Esophagus (tissue), 2 donors: ENCODE measurements around the gene OR13G1. TPM values are rescaled to one million over a fixed set of nuclear protein-coding genes. Genes with fewer than 3 reads are reported as not detected.

Experiments used
- H3K27ac ChIP-seq, 2 donors: one replicate each; pipeline ENCODE4 v1.5.1; 2013; ENCODE audit warnings: low read depth in 2 of 2, mild to moderate bottlenecking in 2 of 2, inconsistent platforms in 1 of 2, low read length in 1 of 2, moderate library complexity in 1 of 2
- H3K27me3 ChIP-seq, 2 donors: one replicate each; pipeline ENCODE4 v1.6.1; 2013; ENCODE audit warnings: low read length in 2 of 2, control low read depth in 1 of 2, mild to moderate bottlenecking in 1 of 2; ENCODE audit not compliant: insufficient read depth in 2 of 2, control insufficient read depth in 1 of 2
- H3K36me3 ChIP-seq, 2 donors: one replicate each; pipeline ENCODE4 v1.6.1; 2013; ENCODE audit warnings: low read length in 1 of 2; ENCODE audit not compliant: control insufficient read depth in 2 of 2, insufficient read depth in 2 of 2
- H3K4me1 ChIP-seq, 2 donors: one replicate each; pipeline ENCODE4 v1.6.1; 2013; ENCODE audit warnings: low read length in 1 of 2; ENCODE audit not compliant: control insufficient read depth in 2 of 2, insufficient read depth in 2 of 2
- H3K4me3 ChIP-seq, 2 donors: one replicate each; pipeline ENCODE4 v1.5.1; 2013; ENCODE audit warnings: low read length in 2 of 2, mild to moderate bottlenecking in 2 of 2, low read depth in 1 of 2, moderate library complexity in 1 of 2
- H3K9me3 ChIP-seq, 2 donors: one replicate each; pipeline ENCODE4 v1.6.1; 2013; ENCODE audit warnings: mild to moderate bottlenecking in 2 of 2, low read depth in 1 of 2, low read length in 1 of 2, moderate library complexity in 1 of 2; ENCODE audit not compliant: control insufficient read depth in 2 of 2, insufficient read depth in 1 of 2
- WGBS, 2 donors: extraction: QIAGEN DNeasy Blood & Tissue Kit; methylation state at CpG; one replicate each; pipeline ENCODE4 v1.1.7; 2013; 5-methylcytosine and 5-hydroxymethylcytosine counted together
- polyA plus RNA-seq, 2 donors: library from polyadenylated mRNA; stranded (reverse); fragments of 200-250 nt; gene quantifications; one replicate each; pipeline ENCODE4 v1.2.3, GENCODE V29; 2013
- donor health status: healthy with polysubstance abuse.
- donor health status: Bipolar disorder and iron deficiency.

The OR13G1 gene
- polyA plus RNA-seq, 2 donors = not detected

DNA sequence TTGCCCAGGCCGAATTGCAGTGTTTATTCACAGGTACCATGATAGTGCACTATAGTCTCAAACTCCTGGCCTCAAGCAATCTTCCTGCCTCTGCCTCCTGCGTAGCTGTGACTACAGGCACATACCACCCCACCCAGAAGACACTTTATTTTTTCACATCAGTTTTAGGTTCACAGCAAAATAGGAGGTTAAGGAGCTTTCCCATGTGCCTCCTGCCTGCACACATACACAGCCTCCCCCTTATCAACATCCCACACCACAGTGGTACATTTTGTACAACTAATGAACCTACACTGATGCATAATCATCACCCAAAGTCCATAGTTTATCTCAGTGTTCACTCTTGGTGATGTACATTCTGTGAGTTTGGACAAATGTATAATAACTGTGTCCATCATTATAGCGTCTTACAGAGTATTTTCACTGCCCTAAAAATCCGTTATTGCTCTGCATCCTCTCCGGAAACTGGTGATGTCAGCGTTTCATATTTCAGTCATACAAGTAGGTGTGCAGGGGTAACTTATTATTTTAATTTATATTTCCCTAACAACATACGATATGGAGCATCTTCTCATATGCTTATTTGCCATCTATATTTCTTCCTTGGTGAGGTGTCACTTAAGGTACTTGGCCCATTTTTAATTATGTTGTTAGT is 23.2 kb downstream of the OR13G1 start:
- Histone ChIP-seq H3K27ac (no peak overlapping the region), H3K27me3 (no peaks in the 10 kb centered on the region), H3K4me3 (no peak overlapping the region), H3K36me3 (no peaks in the 10 kb centered on the region), H3K9me3 (no peaks in the 10 kb centered on the region), H3K4me1 (no peaks in the 10 kb centered on the region)
- 74 to 76% methylated on average over 7 of the region's 7 CpGs for WGBS, 2 donors

DNA sequence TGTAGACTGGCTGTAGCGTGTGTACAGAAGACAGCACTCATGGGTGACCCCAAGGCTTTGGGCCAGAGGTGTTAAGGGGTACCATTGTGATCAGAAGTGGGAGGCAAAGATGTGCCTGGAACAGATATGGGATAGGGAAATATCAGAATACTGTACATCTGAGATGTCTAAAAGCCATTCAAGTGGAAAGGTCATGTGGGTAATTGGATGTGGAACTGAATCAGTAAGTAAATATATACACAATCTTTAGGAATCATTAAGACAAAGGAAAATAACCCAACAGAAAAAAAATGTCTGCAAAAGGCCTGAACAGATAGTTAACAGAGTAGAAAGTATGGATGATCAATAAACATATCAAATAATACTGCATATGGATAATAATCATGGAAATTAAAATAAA is 26.5 kb downstream of the OR13G1 start:
- no peaks in the 10 kb centered on the region for H3K4me1 ChIP-seq
- H3K36me3 ChIP-seq = no peaks in the 10 kb centered on the region
- 70 to 90% methylated on average over 1 of the region's 1 CpG for WGBS, 2 donors
- H3K27me3 ChIP-seq = no peaks in the 10 kb centered on the region
- no peaks in the 10 kb centered on the region for H3K9me3 ChIP-seq
- no peak overlapping the region for H3K4me3 ChIP-seq
- no peak overlapping the region for H3K27ac ChIP-seq

DNA sequence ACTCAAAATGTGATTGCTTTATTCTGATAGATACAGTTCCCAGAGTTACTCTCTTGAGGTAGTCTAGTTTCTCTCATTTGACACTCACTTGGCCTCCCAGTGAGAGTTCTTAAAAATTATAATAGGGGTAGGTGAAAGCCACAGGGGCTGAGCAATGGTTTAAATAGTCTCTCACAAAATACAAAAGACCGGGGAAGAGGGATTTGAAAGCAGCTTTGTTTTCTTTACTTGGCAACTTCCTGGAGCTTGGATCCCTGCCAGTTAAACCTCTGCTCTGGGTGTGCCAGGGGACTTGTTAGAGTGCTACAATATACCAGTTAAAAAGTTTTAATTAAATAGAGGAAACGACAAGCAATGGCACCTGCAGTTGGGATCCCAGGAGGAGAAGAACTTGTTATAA is 31.7 kb downstream of the OR13G1 start:
- H3K9me3 ChIP-seq = no peaks in the 10 kb centered on the region

DNA sequence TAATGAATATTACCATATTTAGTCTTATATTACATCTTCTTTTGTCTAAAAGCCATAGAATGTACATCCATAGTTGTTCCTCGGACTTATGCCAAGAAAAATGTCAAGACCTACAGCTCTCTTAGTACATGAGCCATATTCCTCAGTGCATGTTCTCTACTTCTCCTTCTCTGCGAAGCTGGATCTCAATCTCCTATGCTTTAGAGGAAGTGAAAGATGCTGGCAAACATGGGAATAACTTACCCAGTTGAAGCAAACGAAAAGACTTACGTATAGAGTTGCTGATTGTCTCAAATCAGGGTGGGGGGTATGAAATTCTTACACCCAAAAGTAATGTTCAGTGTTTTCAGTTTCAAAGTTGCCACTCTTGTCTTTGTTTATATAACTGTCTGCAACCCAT is 32.7 kb downstream of the OR13G1 start:
- H3K4me1 ChIP-seq = no peaks in the 10 kb centered on the region
- no peaks in the 10 kb centered on the region for H3K27me3 ChIP-seq
- WGBS, 2 donors = 77 to 78% methylated on average over 4 of the region's 4 CpGs
- H3K4me3 ChIP-seq = no peak overlapping the region
- H3K9me3 ChIP-seq = no peaks in the 10 kb centered on the region
- no peak overlapping the region for H3K27ac ChIP-seq
- no peaks in the 10 kb centered on the region for H3K36me3 ChIP-seq

More for the DNA sequence above, 31.7 kb downstream of the OR13G1 start:
- no peaks in the 10 kb centered on the region for H3K4me1 ChIP-seq
- H3K27me3 ChIP-seq = no peaks in the 10 kb centered on the region
- no peak overlapping the region for H3K27ac ChIP-seq
- H3K36me3 ChIP-seq = no peaks in the 10 kb centered on the region
- no peak overlapping the region for H3K4me3 ChIP-seq
- WGBS, 2 donors = 2 to 7% methylated on average over 2 of the region's 2 CpGs

DNA sequence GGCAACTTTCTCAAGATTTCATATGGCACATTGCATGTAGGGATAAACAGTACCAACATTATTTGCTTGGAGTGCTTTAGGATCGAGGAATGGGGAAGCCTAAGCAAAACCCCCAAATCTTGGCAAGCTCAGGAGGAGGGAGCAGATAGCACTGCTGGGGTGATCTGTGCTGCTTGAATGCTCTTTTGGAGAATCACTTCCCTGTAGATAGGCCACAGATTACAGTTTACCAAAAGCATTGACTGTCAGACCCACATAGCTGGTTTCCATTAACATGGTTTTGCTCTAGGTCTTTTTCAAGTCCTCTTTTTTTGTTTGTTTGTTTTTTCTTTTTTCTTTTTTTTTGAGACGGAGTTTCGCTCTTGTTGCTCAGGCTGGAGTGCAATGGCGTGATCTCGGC is 36.8 kb downstream of the OR13G1 start:
- 75 to 88% methylated on average over 5 of the region's 5 CpGs for WGBS, 2 donors
- H3K4me3 ChIP-seq = no peak overlapping the region
- no peaks in the 10 kb centered on the region for H3K27me3 ChIP-seq
- no peak overlapping the region for H3K27ac ChIP-seq
- no peaks in the 10 kb centered on the region for H3K36me3 ChIP-seq
- no peaks in the 10 kb centered on the region for H3K4me1 ChIP-seq
- peaks cover 0 to 8% of the 10 kb centered on the region in 2 donors for H3K9me3 ChIP-seq

DNA sequence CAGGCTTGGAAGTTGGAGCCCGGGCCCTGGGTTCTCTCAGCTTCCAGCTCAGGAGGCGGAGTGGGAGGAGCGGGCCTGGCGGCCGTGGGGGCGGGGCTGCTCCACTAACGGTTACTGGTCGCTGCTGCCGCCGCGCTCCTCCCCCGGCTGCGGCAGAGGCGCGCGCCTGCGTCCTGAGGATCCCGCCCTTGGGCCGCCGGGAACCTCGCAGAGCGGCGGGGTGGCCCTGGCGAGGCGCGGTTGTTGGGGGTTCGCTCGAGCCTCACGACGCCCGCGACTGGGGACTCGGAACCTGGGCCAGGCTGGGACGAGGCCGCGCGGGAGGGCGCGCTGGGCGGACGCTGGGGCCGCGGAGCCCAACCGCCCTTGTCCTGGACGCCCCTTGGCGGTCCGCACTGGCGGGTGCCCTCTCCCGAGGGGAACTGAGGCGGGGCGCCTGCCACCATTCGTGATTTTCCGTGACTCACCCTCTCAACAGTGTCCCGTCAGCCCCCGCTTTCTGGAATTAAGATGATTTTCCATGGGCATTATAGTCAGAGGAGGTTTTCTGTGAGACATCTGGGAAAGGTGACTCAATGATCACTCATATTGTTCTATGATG is 40.1 kb downstream of the OR13G1 start:
- H3K4me3 ChIP-seq = no peak overlapping the region
- H3K27me3 ChIP-seq = no peaks in the 10 kb centered on the region
- 19 to 28% methylated on average over 47 to 55 of the region's 55 CpGs for WGBS, 2 donors
- no peak overlapping the region for H3K27ac ChIP-seq
- H3K4me1 ChIP-seq = no peaks in the 10 kb centered on the region
- no peaks in the 10 kb centered on the region for H3K36me3 ChIP-seq
- peaks cover 5 to 8% of the 10 kb centered on the region in 2 donors for H3K9me3 ChIP-seq

DNA sequence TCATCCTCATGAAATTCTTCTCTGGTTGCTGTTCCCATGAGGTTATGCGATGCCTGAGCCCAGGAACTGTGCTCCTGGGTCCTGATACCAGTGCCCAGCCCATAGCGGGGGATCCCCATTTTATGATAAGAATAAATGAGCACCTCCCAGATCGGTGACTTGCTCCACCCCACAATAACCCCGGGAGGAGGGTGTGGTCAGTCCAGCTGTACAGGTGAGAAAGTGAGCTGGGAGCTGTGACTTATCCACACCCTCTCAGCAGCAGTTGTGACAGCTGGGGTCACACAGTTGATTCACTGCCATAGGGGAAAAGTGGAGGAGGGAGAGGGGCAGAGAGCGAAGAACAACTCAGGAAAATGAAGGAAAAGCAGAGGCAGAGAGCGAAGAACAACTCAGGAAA is 40.8 kb downstream of the OR13G1 start:
- H3K4me3 ChIP-seq = no peak overlapping the region
- 70 to 74% methylated on average over 6 of the region's 6 CpGs for WGBS, 2 donors
- no peaks in the 10 kb centered on the region for H3K4me1 ChIP-seq
- no peak overlapping the region for H3K27ac ChIP-seq
- H3K36me3 ChIP-seq = no peaks in the 10 kb centered on the region
- H3K9me3 ChIP-seq = peaks cover 5 to 8% of the 10 kb centered on the region in 2 donors
- no peaks in the 10 kb centered on the region for H3K27me3 ChIP-seq

DNA sequence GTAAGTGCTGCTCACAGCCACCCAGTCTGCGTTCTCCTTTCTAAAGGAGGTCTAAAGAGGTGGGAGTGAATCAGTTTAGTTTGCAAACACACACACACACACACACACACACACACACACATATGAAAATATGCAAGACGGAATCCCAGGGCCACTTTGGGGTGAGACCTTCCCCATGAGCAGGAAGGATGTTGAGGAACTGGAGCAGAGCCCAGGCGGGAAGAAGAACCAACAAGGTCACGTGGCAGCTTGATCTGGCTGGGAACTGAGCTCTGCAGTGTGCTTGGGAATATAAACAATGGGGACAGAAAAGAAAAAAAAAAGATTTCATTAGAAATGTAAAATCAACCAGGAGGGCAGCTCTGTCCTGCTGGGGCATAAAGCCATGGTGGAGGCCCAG is 41.5 kb downstream of the OR13G1 start:
- WGBS, 2 donors = 56 to 64% methylated on average over 4 of the region's 4 CpGs
- Histone ChIP-seq H3K4me1 (no peaks in the 10 kb centered on the region), H3K9me3 (peaks cover 5 to 8% of the 10 kb centered on the region in 2 donors)

DNA sequence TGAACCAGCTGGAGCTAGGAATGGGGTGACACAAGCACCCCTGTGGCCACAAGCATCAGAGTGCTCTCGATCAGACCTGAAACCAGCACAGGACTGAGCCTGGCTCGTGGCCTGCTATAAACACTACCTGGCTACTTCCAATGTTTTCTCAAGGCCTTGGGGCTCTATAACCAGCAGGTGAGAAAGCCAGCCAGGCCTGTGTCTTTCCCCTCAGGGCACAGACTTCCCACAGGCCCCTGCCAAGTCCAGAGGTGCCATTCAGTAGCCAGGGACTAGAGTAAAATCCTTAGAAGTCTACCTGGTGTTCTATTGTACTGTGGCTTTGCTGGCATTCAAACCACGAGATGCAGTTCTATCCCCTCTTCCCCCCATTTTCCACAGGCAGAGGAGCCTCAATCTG is 51.6 kb downstream of the OR13G1 start:
- no peak overlapping the region for H3K4me3 ChIP-seq
- WGBS, 2 donors = 38 to 42% methylated on average over 3 of the region's 3 CpGs

More for the DNA sequence above, 41.5 kb downstream of the OR13G1 start:
- Histone ChIP-seq H3K27me3 (no peaks in the 10 kb centered on the region), H3K27ac (no peak overlapping the region), H3K36me3 (no peaks in the 10 kb centered on the region), H3K4me3 (no peak overlapping the region)

More for the DNA sequence above, 51.6 kb downstream of the OR13G1 start:
- no peak overlapping the region for H3K27ac ChIP-seq
- H3K9me3 ChIP-seq = no peaks in the 10 kb centered on the region
- H3K36me3 ChIP-seq = no peaks in the 10 kb centered on the region
- H3K27me3 ChIP-seq = no peaks in the 10 kb centered on the region
- no peaks in the 10 kb centered on the region for H3K4me1 ChIP-seq
